Measurements from ENCODE around the gene SLC24A1. TPM values are rescaled to one million over a fixed set of nuclear protein-coding genes. Genes with fewer than 3 reads are reported as not detected.

Gene SLC24A1
- total and polyA plus RNA-seq, 8 donors, result 8.3 to 29.1 (median 26.6) TPM

DNA sequence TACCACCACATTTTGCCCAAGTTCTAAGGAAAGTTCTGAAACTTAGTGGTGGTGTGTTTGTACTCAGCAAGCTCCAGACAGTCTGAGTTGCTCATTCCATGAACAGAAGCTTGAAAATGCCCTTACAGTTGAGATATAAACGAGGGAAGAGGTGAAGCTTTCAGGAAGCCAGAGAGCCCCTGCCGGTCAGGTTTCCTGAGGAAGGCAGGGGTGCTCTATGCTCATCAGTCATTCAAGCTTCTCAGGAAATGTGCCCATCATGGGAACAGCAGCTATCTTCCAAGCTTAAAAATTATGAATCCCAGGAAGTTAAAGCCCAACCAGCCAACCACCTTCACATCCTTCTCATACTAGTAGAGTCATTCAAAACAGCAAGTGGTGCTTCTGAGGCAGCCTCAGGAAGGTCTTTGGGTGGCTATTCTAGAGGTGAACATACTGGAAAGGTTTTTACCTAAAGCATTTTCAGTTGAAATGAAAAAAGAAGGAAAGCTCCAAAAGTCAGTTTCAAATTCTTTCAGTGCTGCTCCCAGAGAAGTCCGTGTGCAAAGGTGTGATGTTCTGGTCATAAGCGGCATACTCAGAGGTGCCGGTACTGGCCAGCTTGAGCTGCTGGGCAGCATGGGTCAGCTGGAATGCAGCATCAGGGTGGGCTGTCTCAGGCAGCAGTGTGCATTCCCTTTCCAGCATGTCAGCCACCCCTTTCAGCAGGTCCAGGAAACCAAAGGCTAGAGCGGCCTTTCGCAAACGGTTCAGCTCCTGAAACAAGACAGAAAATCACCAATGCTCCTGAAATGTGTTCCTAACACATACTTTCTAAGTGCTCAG, 42.6 kb upstream of the SLC24A1 start:
- H3K36me3 ChIP-seq, result peaks cover 0 to 80% of the 10 kb centered on the region in 2 donors

DNA sequence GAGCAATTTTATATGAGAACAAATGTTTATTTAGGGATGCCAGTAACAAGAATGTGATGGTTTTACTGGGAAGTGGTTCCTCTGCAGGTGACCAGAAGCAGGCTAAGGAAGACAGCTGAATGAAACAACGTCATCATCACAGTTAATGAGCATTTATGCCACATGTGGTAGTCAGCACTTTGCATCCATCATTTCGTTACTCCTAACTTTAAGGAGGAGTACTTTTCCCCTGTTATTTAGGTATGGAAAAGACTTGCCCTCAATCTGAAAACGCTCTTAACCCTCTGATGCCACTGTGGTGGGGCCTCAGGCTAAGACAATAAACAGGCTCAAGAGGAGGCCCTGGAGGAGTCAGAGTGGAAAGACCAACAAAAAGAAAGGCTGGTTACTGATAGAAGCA, 42.0 kb upstream of the SLC24A1 start:
- no peak for DNase-seq
- H3K27ac ChIP-seq, result no peak overlapping the region

More for the DNA sequence above, 42.6 kb upstream of the SLC24A1 start:
- Histone ChIP-seq H3K9me3 (no peaks in the 10 kb centered on the region), H3K4me1 (no peaks in the 10 kb centered on the region), H3K27me3 (no peaks in the 10 kb centered on the region), H3K27ac (peak overlapping the region in 1 of 2 donors; percentile 30), H3K4me3 (no peak overlapping the region)
- intact Hi-C loops (cut with DNase I), result no loop called here
- TF ChIP-seq, protein P1, sequence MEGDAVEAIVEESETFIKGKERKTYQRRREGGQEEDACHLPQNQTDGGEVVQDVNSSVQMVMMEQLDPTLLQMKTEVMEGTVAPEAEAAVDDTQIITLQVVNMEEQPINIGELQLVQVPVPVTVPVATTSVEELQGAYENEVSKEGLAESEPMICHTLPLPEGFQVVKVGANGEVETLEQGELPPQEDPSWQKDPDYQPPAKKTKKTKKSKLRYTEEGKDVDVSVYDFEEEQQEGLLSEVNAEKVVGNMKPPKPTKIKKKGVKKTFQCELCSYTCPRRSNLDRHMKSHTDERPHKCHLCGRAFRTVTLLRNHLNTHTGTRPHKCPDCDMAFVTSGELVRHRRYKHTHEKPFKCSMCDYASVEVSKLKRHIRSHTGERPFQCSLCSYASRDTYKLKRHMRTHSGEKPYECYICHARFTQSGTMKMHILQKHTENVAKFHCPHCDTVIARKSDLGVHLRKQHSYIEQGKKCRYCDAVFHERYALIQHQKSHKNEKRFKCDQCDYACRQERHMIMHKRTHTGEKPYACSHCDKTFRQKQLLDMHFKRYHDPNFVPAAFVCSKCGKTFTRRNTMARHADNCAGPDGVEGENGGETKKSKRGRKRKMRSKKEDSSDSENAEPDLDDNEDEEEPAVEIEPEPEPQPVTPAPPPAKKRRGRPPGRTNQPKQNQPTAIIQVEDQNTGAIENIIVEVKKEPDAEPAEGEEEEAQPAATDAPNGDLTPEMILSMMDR (IDR thresholded peaks at IDR 0.05), result no peak
- DNase-seq (no peak), ATAC-seq (no peak)

DNA sequence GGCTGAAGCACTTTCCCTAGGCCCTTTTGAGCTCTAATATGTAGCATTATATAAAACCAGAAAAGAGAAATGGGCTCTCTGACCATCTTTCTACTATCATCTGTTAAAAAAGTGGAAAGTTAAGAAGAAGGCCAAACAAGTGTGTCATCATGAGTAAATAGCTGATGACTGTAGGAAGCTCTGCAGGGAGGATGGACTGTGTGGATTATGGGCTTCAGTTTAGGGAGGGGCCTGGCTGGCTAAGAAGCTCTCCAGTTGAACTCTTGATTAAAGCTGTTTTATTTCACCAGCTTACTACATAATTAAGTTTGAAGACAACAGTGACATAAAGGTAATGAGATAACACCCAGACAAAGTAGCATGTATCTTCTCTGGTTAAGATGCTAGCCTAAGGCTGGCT, 41.5 kb upstream of the SLC24A1 start:
- Histone ChIP-seq H3K4me3 (no peak overlapping the region), H3K27ac (no peak overlapping the region), H3K27me3 (no peaks in the 10 kb centered on the region), H3K36me3 (peaks cover 0 to 86% of the 10 kb centered on the region in 2 donors), H3K4me1 (no peaks in the 10 kb centered on the region), H3K9me3 (no peaks in the 10 kb centered on the region)
- TF ChIP-seq, protein P1 (IDR thresholded peaks at IDR 0.05), result no peak
- intact Hi-C loops (cut with DNase I), result no loop called here
- peak; percentile 36 for ATAC-seq
- DNase-seq, result no peak

More for the DNA sequence above, 42.0 kb upstream of the SLC24A1 start:
- no peak for ATAC-seq
- intact Hi-C loops (cut with DNase I), result no loop called here
- Histone ChIP-seq H3K4me3 (no peak overlapping the region), H3K36me3 (peaks cover 0 to 86% of the 10 kb centered on the region in 2 donors), H3K4me1 (no peaks in the 10 kb centered on the region), H3K9me3 (no peaks in the 10 kb centered on the region), H3K27me3 (no peaks in the 10 kb centered on the region)
- TF ChIP-seq, protein P1 (IDR thresholded peaks at IDR 0.05), result no peak

DNA sequence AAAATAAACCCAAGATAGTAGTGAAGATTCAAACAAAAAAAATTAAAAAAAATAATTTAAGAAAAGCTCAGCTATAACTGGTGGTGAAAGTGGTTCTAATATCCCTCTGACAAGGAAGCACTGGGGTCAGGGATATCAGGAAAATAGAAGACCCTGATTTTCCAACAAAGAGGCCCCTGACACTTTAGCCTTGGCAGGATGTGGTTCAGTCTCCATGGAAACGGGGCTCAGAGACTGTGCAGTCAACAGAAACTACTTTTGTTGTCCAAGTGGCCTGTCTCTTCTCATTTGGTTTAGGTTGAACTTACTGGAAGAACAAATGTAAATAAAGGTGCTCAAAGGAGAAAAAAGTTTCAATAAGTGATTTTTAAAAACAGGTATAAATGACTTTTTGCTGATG, 38.0 kb upstream of the SLC24A1 start:
- DNase-seq (peak in 2 of 4 donors; percentile 8 to 25), ATAC-seq (no peak)
- Histone ChIP-seq H3K36me3 (peaks cover 0 to 95% of the 10 kb centered on the region in 2 donors), H3K27me3 (no peaks in the 10 kb centered on the region), H3K27ac (peak overlapping the region; percentile 2 to 57), H3K4me3 (no peak overlapping the region), H3K9me3 (no peaks in the 10 kb centered on the region), H3K4me1 (no peaks in the 10 kb centered on the region)
- TF ChIP-seq, protein P1 (IDR thresholded peaks at IDR 0.05), result no peak
- intact Hi-C loops (cut with DNase I), result no loop called here

GRCh38 chr15:65584241-65584640, 37.5 kb upstream of the SLC24A1 start:
- H3K36me3 ChIP-seq, result peaks cover 0 to 95% of the 10 kb centered on the region in 2 donors
- TF ChIP-seq, protein P1 (IDR thresholded peaks at IDR 0.05), result no peak

More at GRCh38 chr15:65584241-65584640, 37.5 kb upstream of the SLC24A1 start:
- intact Hi-C loops (cut with DNase I), result no loop called here
- Histone ChIP-seq H3K27ac (peak overlapping the region; percentile 2 to 57), H3K4me3 (no peak overlapping the region), H3K4me1 (no peaks in the 10 kb centered on the region), H3K9me3 (no peaks in the 10 kb centered on the region), H3K27me3 (no peaks in the 10 kb centered on the region)
- DNase-seq (no peak), ATAC-seq (no peak)

Data from left lung (tissue), 10 donors.